Epithelial cell of prostate (primary cell): ENCODE measurements around the gene AVL9.
A peak's percentile ranks its signal among the peaks of the same experiment; 100 is the strongest.
"Not testable (repeated sequence)": the region's sequence is repeated elsewhere in the genome, so short reads cannot be mapped to it uniquely, and the experiment has no call there.

Experiments used
- DNase-seq: peaks from one replicate; pipeline ENCODE4 v3.0.0-alpha.2; 2011; ENCODE audit warnings: low read depth, low spot score
- H3K27ac ChIP-seq: fragments of 450-650 bp; 2 replicates; pipeline ENCODE4 v1.5.1; 2017; ENCODE audit warnings: mild to moderate bottlenecking

Gene AVL9

GRCh38 chr7:32494946-32495297 is 367 bp upstream of the AVL9 start:
- peak overlapping the region; percentile 89 for H3K27ac ChIP-seq
- DNase-seq: no peak

GRCh38 chr7:32496052-32496813 is 944 bp downstream of the AVL9 start:
- no peak for DNase-seq
- peak overlapping the region; percentile 89 for H3K27ac ChIP-seq

- not testable (repeated sequence) for H3K27ac ChIP-seq, DNase-seq
These were observed 4.5 kb downstream of the AVL9 start for GRCh38 chr7:32499755-32500154.

- H3K27ac ChIP-seq: peak overlapping the region; percentile 75
- DNase-seq: not testable (repeated sequence)
These were observed 4.9 kb downstream of the AVL9 start for GRCh38 chr7:32500216-32500615.

- no peak for DNase-seq
- peak overlapping the region; percentile 75 for H3K27ac ChIP-seq
These were observed 5.6 kb downstream of the AVL9 start for GRCh38 chr7:32500922-32501341.

GRCh38 chr7:32501522-32501921 is 6.2 kb downstream of the AVL9 start:
- DNase-seq: no peak
- H3K27ac ChIP-seq: peak overlapping the region; percentile 75

- no peak for DNase-seq
- no peak overlapping the region for H3K27ac ChIP-seq
These were observed 7.4 kb downstream of the AVL9 start for GRCh38 chr7:32502728-32503127.

GRCh38 chr7:32506266-32507054 is 11.2 kb downstream of the AVL9 start:
- peak overlapping the region; percentile 90 for H3K27ac ChIP-seq
- DNase-seq: peak; percentile 70

GRCh38 chr7:32507414-32507813 is 12.1 kb downstream of the AVL9 start:
- H3K27ac ChIP-seq: peak overlapping the region; percentile 90
- no peak for DNase-seq

GRCh38 chr7:32511791-32512190 is 16.5 kb downstream of the AVL9 start:
- DNase-seq: no peak
- H3K27ac ChIP-seq: no peak overlapping the region

- no peak for DNase-seq
- no peak overlapping the region for H3K27ac ChIP-seq
These were observed 17.9 kb downstream of the AVL9 start for GRCh38 chr7:32513210-32513609.

GRCh38 chr7:32515890-32516550 is 20.7 kb downstream of the AVL9 start:
- H3K27ac ChIP-seq: peak overlapping the region; percentile 22
- DNase-seq: no peak

- H3K27ac ChIP-seq: peak overlapping the region; percentile 22
- DNase-seq: no peak
These were observed 21.3 kb downstream of the AVL9 start for GRCh38 chr7:32516551-32517100.

- no peak for DNase-seq
These were observed 23.3 kb downstream of the AVL9 start for GRCh38 chr7:32518534-32519140.

GRCh38 chr7:32519763-32520162 is 24.5 kb downstream of the AVL9 start:
- DNase-seq: no peak
- no peak overlapping the region for H3K27ac ChIP-seq

More at GRCh38 chr7:32518534-32519140, 23.3 kb downstream of the AVL9 start:
- no peak overlapping the region for H3K27ac ChIP-seq

GRCh38 chr7:32522746-32523530 is 27.6 kb downstream of the AVL9 start:
- H3K27ac ChIP-seq: no peak overlapping the region
- DNase-seq: no peak

- DNase-seq: no peak
- H3K27ac ChIP-seq: no peak overlapping the region
These were observed 29.3 kb downstream of the AVL9 start for GRCh38 chr7:32524631-32525030.

- no peak for DNase-seq
- H3K27ac ChIP-seq: no peak overlapping the region
These were observed 30.6 kb downstream of the AVL9 start for GRCh38 chr7:32525839-32526238.

GRCh38 chr7:32531402-32531801 is 36.1 kb downstream of the AVL9 start:
- no peak overlapping the region for H3K27ac ChIP-seq
- no peak for DNase-seq

- no peak overlapping the region for H3K27ac ChIP-seq
- DNase-seq: no peak
These were observed 36.8 kb downstream of the AVL9 start for GRCh38 chr7:32532086-32532485.
